ENCODE data around the gene CSAG2. TPM values are rescaled to one million over a fixed set of nuclear protein-coding genes. Genes with fewer than 3 reads are reported as not detected.
A peak's percentile ranks its signal among the peaks of the same experiment; 100 is the strongest.
"Not testable (repeated sequence)": the region's sequence is repeated elsewhere in the genome, so short reads cannot be mapped to it uniquely, and the experiment has no call there.

The CSAG2 gene
- total RNA-seq, 6 donors from 2014 or later, result not detected

GRCh38 chrX:152697952-152698931 lies 10.8 kb downstream of the CSAG2 start, which contains the start of gene MAGEA3:
MAGEA3 (plus strand) TSS chrX:152698794; CDS start chrX:152700833, 2,039 bp downstream.
- H3K4me1 ChIP-seq; DNase-seq; H3K4me3 ChIP-seq; ATAC-seq (ENCODE audit: low FRiP score in 2 of 2); H3K9me3 ChIP-seq; H3K36me3 ChIP-seq; H3K27ac ChIP-seq; H3K27me3 ChIP-seq: not testable (repeated sequence)
- 80% methylated on average over 1 of the region's 34 CpGs; no CpG with 5 or more reads in 1 of the 2 donors for WGBS, 2 donors

- no CpG with 5 or more reads among the region's 3 CpGs for WGBS, 2 donors
- H3K36me3 ChIP-seq, H3K27me3 ChIP-seq, H3K4me1 ChIP-seq, DNase-seq, H3K4me3 ChIP-seq, H3K27ac ChIP-seq, H3K9me3 ChIP-seq: not testable (repeated sequence)
- peak in 1 of 2 donors; percentile 49 for ATAC-seq (ENCODE audit: low FRiP score in 2 of 2)
Measured at GRCh38 chrX:152681012-152681411, 28.1 kb downstream of the CSAG2 start.

GRCh38 chrX:152674652-152675051 lies 34.4 kb downstream of the CSAG2 start:
- 79 to 83% methylated on average over 3 of the region's 3 CpGs for WGBS, 2 donors
- not testable (repeated sequence) for H3K9me3 ChIP-seq; H3K4me3 ChIP-seq; ATAC-seq (ENCODE audit: low FRiP score in 2 of 2); H3K27ac ChIP-seq; DNase-seq; H3K4me1 ChIP-seq; H3K27me3 ChIP-seq; H3K36me3 ChIP-seq

GRCh38 chrX:152674135-152674534 lies 34.9 kb downstream of the CSAG2 start:
- H3K36me3 ChIP-seq, result no peaks in the 10 kb centered on the region
- DNase-seq (no peak), ATAC-seq (ENCODE audit: low FRiP score in 2 of 2) (no peak)
- H3K27me3 ChIP-seq, result no peaks in the 10 kb centered on the region
- no peak overlapping the region for H3K4me3 ChIP-seq
- 71 to 81% methylated on average over 2 of the region's 2 CpGs for WGBS, 2 donors
- H3K27ac ChIP-seq, result no peak overlapping the region
- H3K9me3 ChIP-seq, result peaks cover 0 to 4% (median 0%) of the 10 kb centered on the region in 4 donors
- H3K4me1 ChIP-seq, result no peaks in the 10 kb centered on the region
- TF ChIP-seq EP300 (IDR thresholded peaks at IDR 0.05) (no peak), CTCF (IDR thresholded peaks at IDR 0.05) (no peak), POLR2AphosphoS5 (IDR thresholded peaks at IDR 0.05) (no peak), POLR2A (IDR thresholded peaks at IDR 0.05) (no peak)

- 39 to 70% methylated on average over 3 to 4 of the region's 4 CpGs for WGBS, 2 donors
- ATAC-seq (ENCODE audit: low FRiP score in 2 of 2) (no peak), DNase-seq (no peak)
- H3K36me3 ChIP-seq, result no peaks in the 10 kb centered on the region
- no peaks in the 10 kb centered on the region for H3K27me3 ChIP-seq
- no peak overlapping the region for H3K4me3 ChIP-seq
- TF ChIP-seq EP300 (IDR thresholded peaks at IDR 0.05) (no peak), CTCF (IDR thresholded peaks at IDR 0.05) (no peak), POLR2AphosphoS5 (IDR thresholded peaks at IDR 0.05) (no peak), POLR2A (IDR thresholded peaks at IDR 0.05) (no peak)
- no peaks in the 10 kb centered on the region for H3K4me1 ChIP-seq
- no peak overlapping the region for H3K27ac ChIP-seq
- peaks cover 0 to 6% (median 2%) of the 10 kb centered on the region in 4 donors for H3K9me3 ChIP-seq
Measured at GRCh38 chrX:152663086-152663485, 46.0 kb downstream of the CSAG2 start.

- no peaks in the 10 kb centered on the region for H3K27me3 ChIP-seq
- H3K4me1 ChIP-seq, result no peaks in the 10 kb centered on the region
- TF ChIP-seq POLR2A (IDR thresholded peaks at IDR 0.05) (no peak), EP300 (IDR thresholded peaks at IDR 0.05) (no peak), CTCF (IDR thresholded peaks at IDR 0.05) (no peak), POLR2AphosphoS5 (IDR thresholded peaks at IDR 0.05) (no peak)
- no peak overlapping the region for H3K27ac ChIP-seq
- no peaks in the 10 kb centered on the region for H3K36me3 ChIP-seq
- no peaks in the 10 kb centered on the region for H3K9me3 ChIP-seq
- no peak overlapping the region for H3K4me3 ChIP-seq
- DNase-seq, result no peak
- ATAC-seq (ENCODE audit: low FRiP score in 2 of 2), result no peak
- WGBS, 2 donors, result 25% methylated on average over 2 of the region's 2 CpGs; no CpG with 5 or more reads in 1 of the 2 donors
Measured at GRCh38 chrX:152658302-152658701, 50.8 kb downstream of the CSAG2 start.

Other genes with a start within 250 kb of the CSAG2 start
- not detected for gene GABRQ, start 71.4 kb downstream of the CSAG2 start, total RNA-seq
- under 1 TPM in 2 of 6 donors, not detected in 4; 0.20 to 0.51 TPM for gene MAGEA3, start 10.5 kb downstream of the CSAG2 start, total RNA-seq
- not detected for gene MAGEA2B, start 5.4 kb upstream of the CSAG2 start, total RNA-seq
- gene CSAG1, start 24.4 kb upstream of the CSAG2 start, total RNA-seq, result not detected
- gene MAGEA12, start 24.5 kb upstream of the CSAG2 start, total RNA-seq, result under 1 TPM in 2 of 6 donors, not detected in 4; 0.20 to 0.37 TPM
- under 1 TPM in 1 of 6 donors, not detected in 5; 0.20 TPM for gene MAGEA2, start 44.6 kb upstream of the CSAG2 start, total RNA-seq
- not detected for gene CSAG3, start 49.9 kb upstream of the CSAG2 start, total RNA-seq
- under 1 TPM in 1 of 6 donors, not detected in 5; 0.31 TPM for gene MAGEA6, start 60.4 kb upstream of the CSAG2 start, total RNA-seq
- 10 to 100 TPM; 21.1 to 89.4 (median 32.5) TPM for gene CETN2, start 121.5 kb upstream of the CSAG2 start, total RNA-seq
- gene NSDHL, start 121.8 kb upstream of the CSAG2 start, total RNA-seq, result 10 to 100 TPM in 5 of 6 donors, 1 to 10 TPM in 1; 5.2 to 26.0 (median 21.1) TPM
- 10 to 100 TPM; 13.6 to 26.4 (median 19.9) TPM for gene ZNF185, start 188.8 kb upstream of the CSAG2 start, total RNA-seq

Measured in upper lobe of left lung (tissue), 6 donors.